Fibroblast of gingiva (primary cell): ENCODE measurements around the gene NT5C2.

Source experiments
- DNase-seq: peaks from one replicate; pipeline ENCODE4 v3.0.0-alpha.2; 2011; ENCODE audit warnings: low read depth

Gene NT5C2

GRCh38 chr10:103058034-103058433 is 135.0 kb downstream of the NT5C2 start:
- no peak for DNase-seq

- DNase-seq = no peak
These were observed 138.0 kb downstream of the NT5C2 start for GRCh38 chr10:103055105-103055504.

DNA sequence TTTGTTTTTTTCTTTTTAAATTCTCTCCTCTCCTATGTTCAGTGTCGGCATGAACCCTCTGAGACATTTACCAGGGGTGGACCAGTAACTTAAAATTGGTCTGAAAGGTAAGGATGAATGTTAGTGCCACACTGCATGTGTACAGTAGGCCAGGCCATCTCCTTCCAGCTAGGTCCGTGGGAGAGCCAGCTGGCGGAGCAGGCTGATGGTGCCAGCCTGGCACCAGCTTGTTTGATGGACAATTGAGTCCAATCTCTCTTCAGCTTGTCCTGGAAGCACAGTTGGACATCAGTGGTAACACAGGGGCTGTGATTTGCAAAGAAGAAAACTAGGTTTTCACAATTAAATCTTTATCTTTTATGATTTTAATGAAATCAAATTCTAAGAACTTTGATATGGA is 138.5 kb downstream of the NT5C2 start:
- DNase-seq = no peak

DNA sequence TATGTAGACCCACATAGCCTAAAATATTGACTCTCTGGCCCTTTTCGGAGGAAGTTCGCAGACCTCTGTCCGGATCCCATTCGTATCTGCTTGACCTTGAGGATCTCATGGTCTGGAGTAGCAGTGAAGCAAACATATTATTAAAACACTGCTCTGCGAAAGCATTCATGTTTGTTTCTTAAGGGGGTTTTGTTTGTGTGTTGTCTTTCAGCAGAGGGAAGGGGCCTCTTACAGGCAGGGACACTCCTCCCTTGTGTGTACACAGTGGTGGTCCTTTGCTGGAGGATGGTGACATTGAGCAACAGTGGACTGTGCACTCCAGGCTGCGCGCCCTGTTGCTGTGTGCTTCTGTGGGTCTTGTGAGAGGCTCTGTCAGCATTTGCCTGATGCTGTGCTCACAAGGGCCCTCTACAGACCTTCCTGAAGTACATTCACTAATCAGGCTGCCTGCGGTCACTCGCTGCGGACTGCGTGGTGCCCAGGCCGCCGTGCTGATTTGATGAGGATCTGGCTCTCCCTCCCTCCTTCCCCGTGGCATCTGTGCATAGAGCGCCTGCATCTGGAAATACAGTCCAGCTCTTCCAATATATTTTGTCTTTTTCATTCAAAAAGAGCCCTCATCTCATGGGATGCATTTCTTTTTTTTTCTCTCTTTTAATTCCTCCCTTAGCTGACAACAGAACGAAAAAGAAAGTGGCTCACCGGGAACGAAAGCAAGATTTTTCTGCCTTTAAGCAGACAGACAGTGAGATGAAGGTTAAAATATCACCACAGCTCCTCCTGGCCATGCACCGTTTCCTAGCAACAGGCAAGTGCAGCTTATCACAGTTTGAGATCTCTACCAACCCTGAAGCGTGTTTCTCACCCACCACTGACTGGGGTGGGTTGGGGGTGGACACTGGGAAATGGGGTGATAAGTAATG is 139.2 kb downstream of the NT5C2 start:
- peak; percentile 73 for DNase-seq

- DNase-seq = no peak
These were observed 143.8 kb downstream of the NT5C2 start for GRCh38 chr10:103049237-103049636.

DNA sequence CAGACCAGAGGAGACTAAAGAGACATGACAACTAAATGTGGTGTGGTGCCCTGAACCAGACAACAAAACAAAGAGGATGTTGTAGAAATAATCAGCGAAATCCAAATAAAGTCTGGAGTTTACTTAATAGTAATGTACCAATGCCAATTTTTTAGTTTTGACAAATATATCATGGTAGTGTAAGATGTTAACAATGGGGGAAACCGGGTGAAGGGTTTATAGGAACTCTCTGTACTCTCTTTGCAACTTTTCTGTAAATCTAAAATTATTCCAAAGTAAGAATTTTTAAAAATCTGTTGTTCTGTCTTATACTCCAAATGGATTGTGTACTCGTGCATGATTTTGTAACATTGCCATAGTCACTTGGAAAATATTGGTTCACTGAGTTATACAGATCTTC is 145.7 kb downstream of the NT5C2 start:
- no peak for DNase-seq

- DNase-seq = no peak
These were observed 147.1 kb downstream of the NT5C2 start for GRCh38 chr10:103045961-103046360.

DNA sequence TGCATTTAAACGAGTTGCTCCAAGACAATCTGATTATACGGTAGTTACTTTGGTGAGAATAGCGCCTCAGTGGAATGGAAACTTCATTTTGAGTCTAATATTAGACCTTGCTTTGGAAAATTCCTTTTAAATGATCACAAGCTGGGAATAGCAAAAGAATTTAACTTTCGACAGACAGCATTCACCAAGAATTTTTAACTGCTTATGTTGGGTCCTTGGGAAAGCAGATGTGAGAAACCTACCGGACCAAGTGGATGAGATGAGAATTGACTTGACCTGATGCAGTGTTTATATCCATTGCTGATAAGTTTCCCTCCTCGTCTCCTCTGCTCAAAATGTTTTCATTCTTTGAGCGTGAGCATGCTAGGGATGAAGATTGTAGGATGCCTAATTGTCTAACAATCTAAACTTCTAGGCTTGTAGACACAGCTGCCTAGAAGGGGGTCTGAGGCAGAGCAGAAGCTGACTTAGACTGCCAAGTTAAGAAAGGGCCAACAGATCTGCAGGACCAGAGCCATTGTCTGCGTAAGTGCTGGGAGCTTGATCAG is 148.1 kb downstream of the NT5C2 start:
- peak; percentile 6 for DNase-seq

- no peak for DNase-seq
These were observed 150.2 kb downstream of the NT5C2 start for GRCh38 chr10:103042908-103043307.

GRCh38 chr10:103042129-103042528 is 150.9 kb downstream of the NT5C2 start:
- DNase-seq = no peak

- DNase-seq = no peak
These were observed 151.7 kb downstream of the NT5C2 start for GRCh38 chr10:103041391-103041790.

- DNase-seq = no peak
These were observed 152.7 kb downstream of the NT5C2 start for GRCh38 chr10:103040418-103040817.

DNA sequence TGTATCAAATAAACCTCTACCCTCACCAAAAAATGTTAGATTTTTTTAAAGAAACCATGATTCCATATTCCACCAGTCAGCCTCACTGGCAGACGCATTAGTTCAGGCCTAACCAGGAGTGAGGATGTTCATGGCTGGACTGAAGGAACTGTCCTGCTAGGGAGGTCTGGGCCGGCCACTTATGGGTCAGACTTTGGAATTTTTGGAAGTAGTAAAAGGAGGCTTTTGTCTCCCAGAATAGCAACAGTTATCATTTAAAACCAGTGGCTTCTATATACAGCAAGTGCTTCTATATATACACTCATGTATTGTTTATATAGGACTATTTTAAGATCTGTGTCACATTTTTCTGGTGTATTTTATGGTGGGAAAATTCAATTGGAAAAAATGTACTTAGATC is 154.5 kb downstream of the NT5C2 start:
- DNase-seq = no peak
